HG03342 (cell line): Measurements from ENCODE around the gene ZNF543.

Source experiments
- ATAC-seq: cut with Tn5 transposase; IDR thresholded peaks from one replicate; pipeline ENCODE4 v1.9.1; 2021; ENCODE audit warnings: mild to moderate bottlenecking, moderate library complexity; ENCODE audit not compliant: unreplicated experiment

Gene ZNF543

GRCh38 chr19:57377498-57378146 lies 57.4 kb downstream of the ZNF543 start:
- ATAC-seq: no peak
